NCI-H510A (cell line): Measurements from ENCODE around the gene OR6B1.
"Not testable (repeated sequence)": the region's sequence is repeated elsewhere in the genome, so short reads cannot be mapped to it uniquely, and the experiment has no call there.

Experiments
- DNase-seq: peaks from one replicate; lab custom pipeline; 2025; lab: John Stamatoyannopoulos, UW

OR6B1 gene

GRCh38 chr7:144038887-144039286 lies 38.8 kb downstream of the OR6B1 start:
- no peak for DNase-seq

GRCh38 chr7:144048648-144049047 lies 48.5 kb downstream of the OR6B1 start, which contains the start of gene OR2A5:
Gene OR2A5, plus strand, starts transcription at chr7:144048948. Its CDS starts 1,454 bp downstream, at chr7:144050402.
- no peak for DNase-seq

- DNase-seq: no peak
These were observed 49.4 kb downstream of the OR6B1 start for GRCh38 chr7:144049491-144049890.

- DNase-seq: no peak
These were observed 50.0 kb downstream of the OR6B1 start for GRCh38 chr7:144050093-144050492.

GRCh38 chr7:144050884-144051283 lies 50.8 kb downstream of the OR6B1 start:
- not testable (repeated sequence) for DNase-seq

- no peak for DNase-seq
These were observed 57.8 kb downstream of the OR6B1 start for GRCh38 chr7:144057954-144058353.
